ENCODE data around the gene NDRG4.

NDRG4 gene

GRCh38 chr16:58495521-58496331 is 4.2 kb upstream of the NDRG4 start:
- DNase-seq (ENCODE audit: low read depth): no peak

GRCh38 chr16:58497468-58497867 is 2.5 kb upstream of the NDRG4 start:
- DNase-seq (ENCODE audit: low read depth): no peak

- no peak for DNase-seq (ENCODE audit: low read depth)
These were observed 2.0 kb upstream of the NDRG4 start for GRCh38 chr16:58497935-58498334.

GRCh38 chr16:58498341-58499091 is 1.4 kb upstream of the NDRG4 start:
- no peak for DNase-seq (ENCODE audit: low read depth)

GRCh38 chr16:58499092-58499511 is 841 bp upstream of the NDRG4 start:
- DNase-seq (ENCODE audit: low read depth): no peak

- no peak for DNase-seq (ENCODE audit: low read depth)
These were observed 693 bp downstream of the NDRG4 start for GRCh38 chr16:58500430-58501241.

- no peak for DNase-seq (ENCODE audit: low read depth)
These were observed 1.5 kb downstream of the NDRG4 start for GRCh38 chr16:58501242-58502131.

GRCh38 chr16:58502217-58502921 is 2.4 kb downstream of the NDRG4 start:
- DNase-seq (ENCODE audit: low read depth): no peak

- no peak for DNase-seq (ENCODE audit: low read depth)
These were observed 3.4 kb downstream of the NDRG4 start for GRCh38 chr16:58503166-58503862.

- DNase-seq (ENCODE audit: low read depth): no peak
These were observed 4.1 kb downstream of the NDRG4 start for GRCh38 chr16:58503863-58504688.

- DNase-seq (ENCODE audit: low read depth): no peak
These were observed 6.6 kb downstream of the NDRG4 start for GRCh38 chr16:58506241-58507194.

- no peak for DNase-seq (ENCODE audit: low read depth)
These were observed 7.4 kb downstream of the NDRG4 start for GRCh38 chr16:58507195-58507962.

- DNase-seq (ENCODE audit: low read depth): no peak
These were observed 8.2 kb downstream of the NDRG4 start for GRCh38 chr16:58507963-58508670.

GRCh38 chr16:58508671-58509251 is 8.8 kb downstream of the NDRG4 start:
- DNase-seq (ENCODE audit: low read depth): no peak

- DNase-seq (ENCODE audit: low read depth): no peak
These were observed 9.5 kb downstream of the NDRG4 start for GRCh38 chr16:58509256-58510096.
